HG03159 (cell line): ENCODE measurements around the gene VANGL2.
"Not testable (repeated sequence)": the region's sequence is repeated elsewhere in the genome, so short reads cannot be mapped to it uniquely, and the experiment has no call there.

Experiments
- ATAC-seq: cut with Tn5 transposase; IDR thresholded peaks from one replicate; pipeline ENCODE4 v1.9.1; 2021; ENCODE audit warnings: mild to moderate bottlenecking, moderate library complexity; ENCODE audit not compliant: unreplicated experiment

VANGL2 gene

GRCh38 chr1:160370561-160371345 lies 29.6 kb upstream of the VANGL2 start:
- no peak for ATAC-seq

GRCh38 chr1:160371346-160371631 lies 29.1 kb upstream of the VANGL2 start:
- ATAC-seq = no peak

- ATAC-seq = no peak
These were observed 28.6 kb upstream of the VANGL2 start for GRCh38 chr1:160371756-160372155.

- ATAC-seq = no peak
These were observed 26.7 kb upstream of the VANGL2 start for GRCh38 chr1:160373696-160374095.

- ATAC-seq = no peak
These were observed 25.9 kb upstream of the VANGL2 start for GRCh38 chr1:160374306-160375110.

GRCh38 chr1:160375788-160376524 lies 24.4 kb upstream of the VANGL2 start:
- ATAC-seq = no peak

GRCh38 chr1:160376525-160377131 lies 23.7 kb upstream of the VANGL2 start:
- ATAC-seq = peak; percentile 54

- no peak for ATAC-seq
These were observed 22.7 kb upstream of the VANGL2 start for GRCh38 chr1:160377585-160378206.

GRCh38 chr1:160384812-160385211 lies 15.6 kb upstream of the VANGL2 start:
- ATAC-seq = not testable (repeated sequence)

- ATAC-seq = not testable (repeated sequence)
These were observed 12.0 kb upstream of the VANGL2 start for GRCh38 chr1:160388406-160388805.

GRCh38 chr1:160394673-160395072 lies 5.7 kb upstream of the VANGL2 start:
- ATAC-seq = no peak

- no peak for ATAC-seq
These were observed 2.7 kb upstream of the VANGL2 start for GRCh38 chr1:160397651-160398050.

- no peak for ATAC-seq
These were observed 1.5 kb upstream of the VANGL2 start for GRCh38 chr1:160398823-160399222.

GRCh38 chr1:160399544-160400222 lies 681 bp upstream of the VANGL2 start:
- no peak for ATAC-seq

GRCh38 chr1:160400646-160401486 lies 502 bp downstream of the VANGL2 start:
- no peak for ATAC-seq

GRCh38 chr1:160401487-160401805 lies 1.1 kb downstream of the VANGL2 start:
- ATAC-seq = no peak

GRCh38 chr1:160402001-160402795 lies 1.8 kb downstream of the VANGL2 start:
- no peak for ATAC-seq

GRCh38 chr1:160403244-160403643 lies 2.9 kb downstream of the VANGL2 start:
- no peak for ATAC-seq

GRCh38 chr1:160404094-160404493 lies 3.7 kb downstream of the VANGL2 start:
- ATAC-seq = no peak
